A549 treated with Mapracorat at 1 μM for 4 hours (cell line): Measurements from ENCODE around the gene IMMP2L. TPM values are rescaled to one million over a fixed set of nuclear protein-coding genes. Genes with fewer than 3 reads are reported as not detected.

Source experiments
- total RNA-seq: library from RNA; stranded (reverse); fragments of 200-300 nt; extraction: Qiagen RNA extraction; gene quantifications from 5 replicates; pipeline ENCODE4 v1.2.3, GENCODE V29; 2022

The IMMP2L gene
- total RNA-seq: 15.3 to 22.3 TPM (median 18.6 TPM) in 5 replicates

DNA sequence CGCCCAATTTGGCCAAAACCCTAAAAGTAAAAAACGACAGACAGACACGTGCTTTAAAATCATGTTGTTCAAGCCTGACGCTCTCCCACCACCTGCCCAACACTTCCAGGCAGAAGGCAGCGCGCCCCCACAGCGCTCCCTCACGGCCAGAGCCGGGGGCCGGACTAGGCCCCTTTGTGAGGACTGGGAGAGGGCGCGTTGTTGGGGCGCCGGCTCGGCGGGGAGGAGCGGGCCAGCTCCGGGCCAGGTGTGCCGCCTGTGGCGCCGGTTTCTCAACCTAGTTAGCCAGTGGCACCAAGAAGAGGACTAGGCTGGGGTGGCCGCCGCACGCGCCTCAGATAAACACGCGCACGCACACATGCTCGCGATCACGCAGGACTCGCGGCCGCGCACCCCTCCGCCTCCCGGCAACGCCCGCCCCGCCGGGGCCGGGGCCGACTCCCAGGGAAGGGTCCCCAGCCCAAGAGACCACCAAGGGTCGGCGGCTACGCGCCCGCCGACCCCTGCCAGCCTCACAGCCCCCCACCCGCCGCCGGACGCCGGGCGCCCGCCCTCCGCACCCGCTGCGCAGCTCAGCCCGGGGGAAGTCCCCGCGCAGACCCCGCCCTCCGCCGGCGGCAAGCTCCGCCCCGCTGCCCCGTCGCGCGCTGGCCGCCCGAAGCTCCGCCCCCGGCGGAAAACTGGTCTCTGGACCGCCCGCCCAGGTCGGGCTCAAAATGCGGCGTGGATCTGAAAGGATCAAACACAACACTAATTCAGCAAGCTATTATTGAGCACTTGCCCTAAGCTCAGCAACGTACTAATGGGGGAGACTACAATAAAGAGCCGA is at the start of gene IMMP2L:
IMMP2L (minus strand) TSS at position 589 of the 829 bp plus-strand sequence.

DNA sequence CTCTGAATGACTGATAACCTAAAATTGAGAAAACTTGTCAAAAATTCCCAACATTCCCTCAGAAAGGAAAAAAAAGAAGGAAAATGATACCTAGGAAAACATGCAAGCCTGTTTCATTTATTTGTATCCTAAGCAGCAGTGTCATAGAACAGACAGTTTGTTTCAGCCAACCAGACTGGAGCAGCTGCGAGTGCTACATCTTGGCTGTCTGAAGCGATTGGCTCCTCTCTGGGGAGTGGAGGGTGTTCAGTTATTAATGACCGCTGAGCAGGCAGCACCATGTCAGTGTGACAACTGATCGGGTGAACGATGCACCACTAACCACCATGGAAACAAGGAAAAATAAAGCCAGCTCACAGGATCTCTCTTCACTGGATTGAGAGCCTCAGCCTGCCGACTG is 471.4 kb downstream of the IMMP2L start, which contains the start of gene LRRN3:
LRRN3 (plus strand) TSS at position 282 of the 400 bp plus-strand sequence. CDS start 31,646 bp downstream, outside the sequence.

